Thyroid gland (tissue), 4 donors: ENCODE results near the gene ROPN1L.

Source experiments
- POLR2A ChIP-seq, 2 donors: fragments of 450-650 bp; IDR thresholded peaks; one replicate each; pipeline ENCODE4 v1.6.1; 2017; ENCODE audit warnings: antibody characterized with exemption in 2 of 2, mild to moderate bottlenecking in 2 of 2, moderate library complexity in 1 of 2
- TF ChIP-seq, protein P1 (sequence below), 6 experiments: fragments of 200-600 bp in 3 of 6; fragments of 450-650 bp in 3 of 6; sonication (generic) in 3 of 6; IDR thresholded peaks; one replicate each; pipeline ENCODE4 v1.5.1; 2016 to 2019; ENCODE audit warnings: antibody characterized with exemption in 6 of 6, mild to moderate bottlenecking in 2 of 6, inconsistent platforms in 1 of 6, moderate library complexity in 1 of 6

DNA sequence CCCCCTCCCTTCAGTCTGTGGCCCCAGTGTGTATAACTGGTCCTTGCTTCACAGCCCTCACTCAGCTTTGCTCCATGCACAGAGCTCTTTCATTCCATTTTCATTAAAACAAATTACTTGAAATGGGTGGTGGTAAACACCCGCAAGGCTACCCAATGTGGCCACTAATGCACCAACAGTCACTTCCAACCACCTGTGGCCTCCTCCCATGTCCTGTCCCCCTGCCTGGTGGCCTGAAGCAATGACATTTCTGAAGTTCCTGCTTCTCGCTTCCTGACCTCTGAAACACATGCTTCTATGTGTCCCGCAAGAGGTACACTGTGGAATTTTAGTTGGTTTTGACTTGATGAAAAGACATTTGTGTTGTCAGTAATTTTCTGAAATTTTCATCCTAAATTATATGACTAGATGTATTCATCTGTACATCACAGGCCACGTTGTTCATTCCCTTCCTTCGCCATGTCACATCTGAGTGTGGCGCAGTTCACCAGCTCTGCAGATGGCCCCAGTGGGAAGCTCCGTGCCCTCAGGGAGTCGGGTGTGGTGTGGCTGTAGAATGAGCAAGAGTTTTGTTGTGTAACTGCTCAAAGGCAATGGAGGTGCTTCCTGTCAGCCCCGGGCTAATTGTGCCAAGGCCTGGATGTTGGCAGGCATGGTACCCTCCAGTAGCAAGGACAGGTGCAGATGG lies 9.6 kb downstream of the ROPN1L start:
- no peak for TF ChIP-seq POLR2A (IDR thresholded peaks at IDR 0.05)
- TF ChIP-seq, protein P1, sequence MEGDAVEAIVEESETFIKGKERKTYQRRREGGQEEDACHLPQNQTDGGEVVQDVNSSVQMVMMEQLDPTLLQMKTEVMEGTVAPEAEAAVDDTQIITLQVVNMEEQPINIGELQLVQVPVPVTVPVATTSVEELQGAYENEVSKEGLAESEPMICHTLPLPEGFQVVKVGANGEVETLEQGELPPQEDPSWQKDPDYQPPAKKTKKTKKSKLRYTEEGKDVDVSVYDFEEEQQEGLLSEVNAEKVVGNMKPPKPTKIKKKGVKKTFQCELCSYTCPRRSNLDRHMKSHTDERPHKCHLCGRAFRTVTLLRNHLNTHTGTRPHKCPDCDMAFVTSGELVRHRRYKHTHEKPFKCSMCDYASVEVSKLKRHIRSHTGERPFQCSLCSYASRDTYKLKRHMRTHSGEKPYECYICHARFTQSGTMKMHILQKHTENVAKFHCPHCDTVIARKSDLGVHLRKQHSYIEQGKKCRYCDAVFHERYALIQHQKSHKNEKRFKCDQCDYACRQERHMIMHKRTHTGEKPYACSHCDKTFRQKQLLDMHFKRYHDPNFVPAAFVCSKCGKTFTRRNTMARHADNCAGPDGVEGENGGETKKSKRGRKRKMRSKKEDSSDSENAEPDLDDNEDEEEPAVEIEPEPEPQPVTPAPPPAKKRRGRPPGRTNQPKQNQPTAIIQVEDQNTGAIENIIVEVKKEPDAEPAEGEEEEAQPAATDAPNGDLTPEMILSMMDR (IDR thresholded peaks at IDR 0.05): no peak
